GM13977 (cell line): Measurements from ENCODE around the gene PPP2CA.

ENCODE experiments used
- DNase-seq: peaks from one replicate; pipeline ENCODE4 v3.0.0; 2012; ENCODE audit warnings: low spot score
- CTCF ChIP-seq: IDR thresholded peaks from 2 replicates; pipeline ENCODE4 v1.5.1; 2012; ENCODE audit warnings: mild to moderate bottlenecking, control low read depth; ENCODE audit not compliant: insufficient read depth; ENCODE audit errors: extremely low read depth, missing control alignments
- in situ Hi-C: fragments of 300-500 bp; cut with MboI; formaldehyde crosslinking; loops from one replicate; pipeline ENCODE4 v1.12.0; 2022; ENCODE audit warnings: low sequenced_read_pairs, low pct_unique_long_range_greater_than_20kb, mixed read lengths, inconsistent platforms; ENCODE audit not compliant: unreplicated experiment

PPP2CA gene

GRCh38 chr5:134225780-134226440 lies at the start of gene PPP2CA:
Gene PPP2CA, minus strand, starts transcription at chr5:134226073. Its CDS starts 212 bp downstream, at chr5:134225861.
- in situ Hi-C loops, result no loop called here
- no peak for TF ChIP-seq CTCF
- peak; percentile 97 for DNase-seq

- in situ Hi-C loops, result no loop called here
- TF ChIP-seq CTCF, result no peak
- no peak for DNase-seq
These were observed 47.9 kb upstream of the PPP2CA start for GRCh38 chr5:134273642-134274395.

- DNase-seq, result no peak
- in situ Hi-C loops, result no loop called here
- no peak for TF ChIP-seq CTCF
These were observed 45.2 kb upstream of the PPP2CA start for GRCh38 chr5:134271059-134271458.

- in situ Hi-C loops, result no loop called here
- TF ChIP-seq CTCF, result no peak
- no peak for DNase-seq
These were observed 43.0 kb upstream of the PPP2CA start for GRCh38 chr5:134268919-134269318.

- in situ Hi-C loops, result no loop called here
- no peak for DNase-seq
- TF ChIP-seq CTCF, result no peak
These were observed 42.2 kb upstream of the PPP2CA start for GRCh38 chr5:134268019-134268601.

- DNase-seq, result no peak
- in situ Hi-C loops, result no loop called here
- no peak for TF ChIP-seq CTCF
These were observed 41.6 kb upstream of the PPP2CA start for GRCh38 chr5:134267366-134268018.
